HEK293 (cell line): Measurements from ENCODE around the gene SDC1.

Experiments used
- CTCF ChIA-PET: fragments of 350-600 bp; formaldehyde crosslinking; extraction: SDS; loops from one replicate; lab custom pipeline; 2021; ENCODE audit warnings: antibody characterized with exemption; lab: Yijun Ruan, JAX
- POLR2A ChIA-PET: fragments of 300-600 bp; formaldehyde crosslinking; extraction: SDS; loops from one replicate; lab custom pipeline; 2020; ENCODE audit warnings: antibody characterized with exemption, inconsistent platforms; lab: Yijun Ruan, JAX
- H3K27ac ChIP-seq: fragments of 200-500 bp; sonication (Bioruptor generic); 2 replicates; pipeline ENCODE4 v1.5.1; 2014; ENCODE audit warnings: low read depth, low read length, control low read depth, inconsistent platforms; ENCODE audit errors: extremely low read depth
- H3K36me3 ChIP-seq, 2 experiments: fragments of 200-500 bp in 1 of 2; sonication (Bioruptor generic) in 1 of 2; 1 replicate in 1 of 2; 2 replicates in 1 of 2; pipeline ENCODE4 v1.5.1; 2014 to 2017; ENCODE audit warnings: inconsistent platforms in 2 of 2, low read length in 2 of 2; ENCODE audit not compliant: control insufficient read depth in 2 of 2, insufficient read depth in 1 of 2
- H3K4me1 ChIP-seq: fragments of 200-500 bp; sonication (Bioruptor generic); 2 replicates; pipeline ENCODE4 v1.5.1; 2014; ENCODE audit warnings: mild to moderate bottlenecking, low read length, inconsistent platforms; ENCODE audit not compliant: control insufficient read depth, insufficient read depth
- H3K4me3 ChIP-seq: 2 replicates; pipeline ENCODE4 v1.5.1; 2011; ENCODE audit warnings: low read depth, mild to moderate bottlenecking, control low read depth, low read length, moderate library complexity
- H3K9me3 ChIP-seq: fragments of 200-500 bp; sonication (Bioruptor generic); 2 replicates; pipeline ENCODE4 v1.5.1; 2014; ENCODE audit warnings: low read depth, low read length, inconsistent platforms; ENCODE audit not compliant: control insufficient read depth, insufficient read depth
- KLF1 ChIP-seq: fragments of 450-650 bp; formaldehyde crosslinking; IDR thresholded peaks from 2 replicates; pipeline ENCODE4 v1.5.1; 2016; ENCODE audit warnings: missing biosample characterization, missing genetic modification characterization
- OSR2 ChIP-seq: fragments of 450-650 bp; formaldehyde crosslinking; IDR thresholded peaks from 2 replicates; pipeline ENCODE4 v1.5.1; 2016; ENCODE audit warnings: missing biosample characterization, missing genetic modification characterization
- OVOL3 ChIP-seq: fragments of 450-650 bp; formaldehyde crosslinking; IDR thresholded peaks from 2 replicates; pipeline ENCODE4 v1.5.1; 2016; ENCODE audit warnings: missing biosample characterization, missing genetic modification characterization
- REST ChIP-seq: fragments of 450-650 bp; formaldehyde crosslinking; IDR thresholded peaks from 2 replicates; pipeline ENCODE4 v1.5.1; 2016; ENCODE audit warnings: missing biosample characterization, missing genetic modification characterization
- TSHZ1 ChIP-seq: fragments of 450-650 bp; formaldehyde crosslinking; IDR thresholded peaks from 2 replicates; pipeline ENCODE4 v1.5.1; 2016; ENCODE audit warnings: missing biosample characterization, missing genetic modification characterization, borderline replicate concordance
- ZNF2 ChIP-seq: fragments of 450-650 bp; formaldehyde crosslinking; IDR thresholded peaks from 2 replicates; pipeline ENCODE4 v1.5.1; 2016; ENCODE audit warnings: missing biosample characterization, missing genetic modification characterization
- ZNF248 ChIP-seq: fragments of 450-650 bp; formaldehyde crosslinking; IDR thresholded peaks from 2 replicates; pipeline ENCODE4 v1.5.1; 2017; ENCODE audit warnings: missing biosample characterization, missing genetic modification characterization
- ZNF311 ChIP-seq: fragments of 450-650 bp; formaldehyde crosslinking; IDR thresholded peaks from 2 replicates; pipeline ENCODE4 v1.5.1; 2017; ENCODE audit warnings: missing biosample characterization, missing genetic modification characterization, borderline replicate concordance
- ZNF341 ChIP-seq: fragments of 450-650 bp; formaldehyde crosslinking; IDR thresholded peaks from 2 replicates; pipeline ENCODE4; 2016; ENCODE audit warnings: low read depth, missing biosample characterization, missing genetic modification characterization
- ZNF391 ChIP-seq: fragments of 450-650 bp; formaldehyde crosslinking; IDR thresholded peaks from 2 replicates; pipeline ENCODE4 v1.5.1; 2016; ENCODE audit warnings: low read depth, missing biosample characterization, missing genetic modification characterization, borderline replicate concordance
- ZNF449 ChIP-seq: fragments of 450-650 bp; formaldehyde crosslinking; IDR thresholded peaks from 2 replicates; pipeline ENCODE4 v1.5.1; 2017; ENCODE audit warnings: missing biosample characterization, mild to moderate bottlenecking, missing genetic modification characterization, moderate library complexity
- ZNF488 ChIP-seq: fragments of 450-650 bp; formaldehyde crosslinking; IDR thresholded peaks from 2 replicates; pipeline ENCODE4 v1.5.1; 2016; ENCODE audit warnings: missing biosample characterization, missing genetic modification characterization
- ZNF530 ChIP-seq: fragments of 450-650 bp; formaldehyde crosslinking; IDR thresholded peaks from 2 replicates; pipeline ENCODE4 v1.5.1; 2016; ENCODE audit warnings: low read depth, missing biosample characterization, missing genetic modification characterization
- ZNF692 ChIP-seq: fragments of 450-650 bp; formaldehyde crosslinking; IDR thresholded peaks from 2 replicates; pipeline ENCODE4 v1.5.1; 2016; ENCODE audit warnings: missing biosample characterization, missing genetic modification characterization
- ZNF768 ChIP-seq: fragments of 450-650 bp; formaldehyde crosslinking; IDR thresholded peaks from 2 replicates; pipeline ENCODE4 v1.5.1; 2018; ENCODE audit warnings: missing biosample characterization, mild to moderate bottlenecking, missing genetic modification characterization
- ZNF785 ChIP-seq: fragments of 450-650 bp; formaldehyde crosslinking; IDR thresholded peaks from 2 replicates; pipeline ENCODE4 v1.5.1; 2016; ENCODE audit warnings: missing biosample characterization, missing genetic modification characterization
- ZNF830 ChIP-seq: fragments of 450-650 bp; IDR thresholded peaks from 2 replicates; pipeline ENCODE4 v1.5.0; 2018; ENCODE audit warnings: missing biosample characterization, missing genetic modification characterization, low read depth, mild to moderate bottlenecking, moderate library complexity
- TF ChIP-seq, protein P1 (sequence below): fragments of 450-650 bp; formaldehyde crosslinking; IDR thresholded peaks from 2 replicates; pipeline ENCODE4 v1.5.1; 2017; ENCODE audit warnings: missing biosample characterization, missing genetic modification characterization
- TF ChIP-seq, protein P2 (sequence below): fragments of 450-650 bp; formaldehyde crosslinking; IDR thresholded peaks from 2 replicates; pipeline ENCODE4 v1.5.1; 2016; ENCODE audit warnings: missing biosample characterization, missing genetic modification characterization
- TF ChIP-seq, protein P3 (sequence below): fragments of 450-650 bp; IDR thresholded peaks from 2 replicates; pipeline ENCODE4 v1.5.1; 2018; ENCODE audit warnings: missing biosample characterization, missing genetic modification characterization

Gene SDC1

DNA sequence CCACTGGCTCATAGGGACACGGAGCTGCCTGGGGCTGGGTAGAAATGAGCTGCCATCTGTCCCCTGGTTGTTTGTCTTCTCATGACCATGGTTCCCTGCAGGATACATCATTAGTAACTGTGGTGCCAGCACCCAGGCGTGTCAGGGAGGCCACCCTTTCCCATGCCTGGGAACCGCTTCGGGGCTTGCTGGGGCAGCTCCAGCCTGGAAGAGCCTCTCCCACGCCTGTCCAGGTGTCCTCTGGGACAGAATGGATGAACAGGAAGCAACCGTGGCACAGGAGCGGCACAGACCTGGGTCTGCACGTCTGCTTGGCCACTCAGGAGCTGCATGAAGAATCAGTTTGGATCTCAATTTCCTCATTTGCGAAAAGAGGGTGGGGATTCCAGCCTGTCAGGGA is 34.8 kb downstream of the SDC1 start (continued):
- TF ChIP-seq ZNF692 (tag by site-specific recombination) (no peak), ZNF830 (tag by site-specific recombination) (no peak)
- TF ChIP-seq, all 188 proteins: peak for 0

DNA sequence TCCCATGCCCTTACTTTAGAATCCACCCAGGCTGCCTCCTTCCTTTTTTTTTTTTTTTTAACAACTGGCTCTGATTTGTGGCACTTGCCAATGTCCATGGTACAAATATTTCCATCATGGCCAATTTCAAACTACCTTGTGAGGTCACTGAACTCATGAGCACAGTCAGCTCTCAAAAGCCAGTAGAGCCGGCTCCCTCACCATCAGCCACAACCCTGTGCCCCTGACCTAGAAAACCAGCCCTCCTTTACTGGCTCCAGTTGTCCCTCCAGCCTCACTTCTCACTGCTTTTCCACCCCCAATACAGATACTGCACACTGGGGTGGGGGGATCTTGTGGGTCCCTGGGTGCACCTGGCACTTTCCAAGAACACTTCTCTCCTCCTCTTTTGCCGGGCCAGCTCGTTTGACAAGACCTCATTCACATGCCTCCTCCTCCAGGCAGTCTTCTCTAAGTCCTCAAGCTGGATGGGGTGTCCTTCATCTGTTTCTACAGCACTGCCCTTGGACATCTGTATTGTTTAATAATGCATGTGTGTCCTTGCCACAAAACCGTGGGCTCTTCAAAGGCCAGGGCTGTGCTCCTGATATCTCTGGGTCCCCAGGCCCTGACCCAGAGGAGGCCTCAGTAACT is 35.5 kb downstream of the SDC1 start:
- POLR2A ChIA-PET: no interaction called here
- no peaks in the 10 kb centered on the region for H3K9me3 ChIP-seq
- peaks cover 5% of the 10 kb centered on the region; the same call in 1 of the 2 replicates for H3K4me1 ChIP-seq
- H3K4me3 ChIP-seq: no peak overlapping the region
- CTCF ChIA-PET: interaction anchor here (0.9 kb wide), 1 partner anchor 53 kb away, joined by 3 read pairs; no protein-coding TSS in a partner anchor
- H3K27ac ChIP-seq: no peak overlapping the region
- no peaks in the 10 kb centered on the region for H3K36me3 ChIP-seq
- TF ChIP-seq OSR2 (tag by site-specific recombination) (no peak), ZNF311 (tag by site-specific recombination) (no peak), ZNF530 (tag by site-specific recombination) (no peak), ZNF2 (tag by site-specific recombination) (no peak), ZNF248 (tag by site-specific recombination) (no peak), REST (tag by site-specific recombination) (no peak), TSHZ1 (tag by site-specific recombination) (no peak), ZNF785 (no peak), ZNF768 (tag by site-specific recombination) (no peak), OVOL3 (tag by site-specific recombination) (no peak), ZNF341 (tag by site-specific recombination) (no peak), ZNF488 (tag by site-specific recombination) (no peak), ZNF391 (no peak), KLF1 (tag by site-specific recombination) (no peak), ZNF449 (tag by site-specific recombination) (no peak)
- TF ChIP-seq, protein P1, sequence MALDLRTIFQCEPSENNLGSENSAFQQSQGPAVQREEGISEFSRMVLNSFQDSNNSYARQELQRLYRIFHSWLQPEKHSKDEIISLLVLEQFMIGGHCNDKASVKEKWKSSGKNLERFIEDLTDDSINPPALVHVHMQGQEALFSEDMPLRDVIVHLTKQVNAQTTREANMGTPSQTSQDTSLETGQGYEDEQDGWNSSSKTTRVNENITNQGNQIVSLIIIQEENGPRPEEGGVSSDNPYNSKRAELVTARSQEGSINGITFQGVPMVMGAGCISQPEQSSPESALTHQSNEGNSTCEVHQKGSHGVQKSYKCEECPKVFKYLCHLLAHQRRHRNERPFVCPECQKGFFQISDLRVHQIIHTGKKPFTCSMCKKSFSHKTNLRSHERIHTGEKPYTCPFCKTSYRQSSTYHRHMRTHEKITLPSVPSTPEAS (tag by site-specific recombination): no peak
- TF ChIP-seq, protein P2, sequence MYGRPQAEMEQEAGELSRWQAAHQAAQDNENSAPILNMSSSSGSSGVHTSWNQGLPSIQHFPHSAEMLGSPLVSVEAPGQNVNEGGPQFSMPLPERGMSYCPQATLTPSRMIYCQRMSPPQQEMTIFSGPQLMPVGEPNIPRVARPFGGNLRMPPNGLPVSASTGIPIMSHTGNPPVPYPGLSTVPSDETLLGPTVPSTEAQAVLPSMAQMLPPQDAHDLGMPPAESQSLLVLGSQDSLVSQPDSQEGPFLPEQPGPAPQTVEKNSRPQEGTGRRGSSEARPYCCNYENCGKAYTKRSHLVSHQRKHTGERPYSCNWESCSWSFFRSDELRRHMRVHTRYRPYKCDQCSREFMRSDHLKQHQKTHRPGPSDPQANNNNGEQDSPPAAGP (tag by site-specific recombination): no peak
- TF ChIP-seq, protein P3, sequence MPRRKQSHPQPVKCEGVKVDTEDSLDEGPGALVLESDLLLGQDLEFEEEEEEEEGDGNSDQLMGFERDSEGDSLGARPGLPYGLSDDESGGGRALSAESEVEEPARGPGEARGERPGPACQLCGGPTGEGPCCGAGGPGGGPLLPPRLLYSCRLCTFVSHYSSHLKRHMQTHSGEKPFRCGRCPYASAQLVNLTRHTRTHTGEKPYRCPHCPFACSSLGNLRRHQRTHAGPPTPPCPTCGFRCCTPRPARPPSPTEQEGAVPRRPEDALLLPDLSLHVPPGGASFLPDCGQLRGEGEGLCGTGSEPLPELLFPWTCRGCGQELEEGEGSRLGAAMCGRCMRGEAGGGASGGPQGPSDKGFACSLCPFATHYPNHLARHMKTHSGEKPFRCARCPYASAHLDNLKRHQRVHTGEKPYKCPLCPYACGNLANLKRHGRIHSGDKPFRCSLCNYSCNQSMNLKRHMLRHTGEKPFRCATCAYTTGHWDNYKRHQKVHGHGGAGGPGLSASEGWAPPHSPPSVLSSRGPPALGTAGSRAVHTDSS: no peak
